ENCODE results near the gene RGS8.
"Not testable (repeated sequence)": the region's sequence is repeated elsewhere in the genome, so short reads cannot be mapped to it uniquely, and the experiment has no call there.

RGS8 gene

DNA sequence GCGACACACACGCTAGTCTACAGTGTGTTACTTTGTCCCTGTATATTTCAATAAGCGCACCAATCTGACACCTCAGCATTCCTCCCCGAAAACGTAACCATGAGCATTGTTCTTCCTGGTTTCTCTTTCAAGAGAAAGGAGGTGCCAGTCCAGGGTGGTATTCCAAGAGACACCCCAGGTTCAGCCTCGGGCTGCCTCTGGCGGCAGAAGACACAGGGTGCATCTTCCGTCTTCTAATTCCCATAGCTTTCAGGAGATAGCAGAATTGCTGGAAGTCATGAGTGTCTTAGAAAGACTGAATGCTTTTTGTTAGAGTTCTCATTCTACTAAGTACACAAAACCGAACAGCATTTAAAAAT lies 15.9 kb upstream of the RGS8 start:
- no peak for DNase-seq

DNA sequence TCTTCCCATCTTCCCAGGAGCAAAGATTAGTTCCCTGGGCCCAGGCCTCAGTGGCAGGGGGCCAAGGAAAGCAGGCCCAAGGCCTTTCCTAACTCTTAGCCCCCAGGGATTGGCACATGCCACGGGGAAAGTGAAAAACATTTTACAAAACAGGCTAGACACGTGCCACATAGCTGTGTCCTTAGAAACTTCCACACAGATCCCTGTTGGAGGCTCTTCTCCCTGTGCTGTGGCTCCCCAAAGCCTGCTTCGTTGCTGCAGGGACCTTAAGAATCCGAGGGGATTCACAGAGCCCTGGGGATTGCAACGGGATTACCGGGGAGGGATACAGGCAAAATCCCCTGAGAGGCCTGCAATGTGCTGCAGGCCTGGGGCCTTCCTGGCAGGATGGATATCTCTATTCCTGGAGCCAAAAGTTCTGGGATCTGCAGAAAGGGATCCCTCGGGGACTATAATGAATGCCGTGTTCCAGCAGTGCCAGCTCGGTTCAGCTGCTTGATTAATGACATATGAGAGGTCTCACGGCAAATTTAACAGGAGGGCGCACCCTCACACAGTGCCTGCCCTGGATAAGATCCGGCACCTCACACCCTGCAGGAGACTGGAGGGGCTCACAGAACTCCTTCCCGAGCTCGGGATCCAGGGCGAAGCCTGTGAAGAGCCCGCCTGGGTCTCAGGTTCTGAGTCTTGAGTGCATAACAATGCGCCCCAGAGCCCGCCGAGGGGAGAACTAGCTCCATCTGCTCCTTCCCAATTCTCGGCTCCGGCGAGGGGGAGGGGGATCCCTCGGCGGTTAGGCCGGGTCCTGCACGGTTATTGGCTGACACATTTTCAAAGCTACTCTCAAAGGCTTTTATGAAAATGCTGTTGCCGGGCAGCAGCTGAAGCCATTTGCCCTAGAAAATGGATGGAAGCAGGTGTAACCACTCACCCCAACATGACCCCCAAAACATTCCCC lies 15.3 kb upstream of the RGS8 start:
- peak; percentile 73 for DNase-seq

DNA sequence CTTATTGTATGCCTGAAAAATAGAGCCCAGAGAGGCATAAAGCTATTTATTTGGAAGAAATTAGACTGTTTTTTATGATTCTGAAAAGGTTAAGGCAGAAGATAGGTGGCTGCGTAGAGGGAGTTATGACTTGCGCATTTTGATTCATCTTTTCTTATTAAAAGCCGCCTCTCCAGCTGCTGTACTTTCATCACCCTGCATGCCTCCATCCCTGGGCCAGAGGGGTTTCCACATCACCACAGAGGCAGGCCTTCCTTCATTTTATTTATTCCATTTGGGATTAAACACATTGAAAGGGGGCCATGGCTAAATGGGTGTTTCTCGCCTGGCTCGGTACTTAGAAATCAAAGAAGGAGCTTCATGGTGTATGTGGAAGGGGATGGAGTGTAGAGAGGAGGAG lies 14.6 kb upstream of the RGS8 start:
- no peak for DNase-seq

DNA sequence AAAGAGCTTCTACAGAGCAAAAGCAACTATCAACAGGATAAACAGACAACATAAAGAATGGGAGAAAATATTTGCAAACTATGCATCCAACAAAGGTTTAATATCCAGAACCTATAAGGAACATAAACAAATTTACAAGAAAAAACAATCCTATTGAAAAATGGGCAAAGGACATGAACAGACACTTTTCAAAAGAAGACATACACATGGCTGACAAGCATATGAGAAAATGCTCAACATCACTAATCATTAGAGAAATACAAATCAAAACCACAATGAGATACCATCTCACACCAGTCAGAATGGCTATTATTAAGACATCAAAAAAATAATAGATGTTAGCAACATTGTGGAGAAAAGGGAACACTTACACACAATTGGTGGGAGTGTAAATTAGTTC lies 8.8 kb upstream of the RGS8 start:
- not testable (repeated sequence) for DNase-seq

DNA sequence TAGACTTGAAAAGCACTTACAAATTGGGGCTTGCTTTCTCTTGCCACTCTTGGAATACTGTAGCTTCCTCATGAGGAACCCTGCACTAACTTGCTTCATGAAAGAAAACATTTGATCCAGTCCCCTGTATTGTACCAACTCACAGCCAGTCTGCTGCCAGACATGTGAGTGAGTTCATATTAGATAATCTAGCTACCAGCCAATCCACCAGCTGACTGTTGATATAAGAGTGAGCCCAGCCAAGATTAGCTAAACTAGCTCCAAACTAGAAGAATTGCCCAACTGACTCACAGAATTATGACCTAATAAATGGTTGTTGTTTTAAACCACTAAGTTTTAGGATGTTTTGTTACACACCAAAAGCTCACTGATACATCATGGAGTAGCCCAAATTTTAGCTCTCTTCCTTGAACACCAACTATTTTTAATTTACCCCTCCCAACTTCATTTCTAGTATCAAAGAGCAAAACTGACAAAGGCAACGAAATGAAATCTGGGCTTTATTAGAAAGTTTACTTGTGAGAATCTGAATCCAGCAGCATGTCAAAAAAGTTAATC lies 6.6 kb upstream of the RGS8 start:
- no peak for DNase-seq

DNA sequence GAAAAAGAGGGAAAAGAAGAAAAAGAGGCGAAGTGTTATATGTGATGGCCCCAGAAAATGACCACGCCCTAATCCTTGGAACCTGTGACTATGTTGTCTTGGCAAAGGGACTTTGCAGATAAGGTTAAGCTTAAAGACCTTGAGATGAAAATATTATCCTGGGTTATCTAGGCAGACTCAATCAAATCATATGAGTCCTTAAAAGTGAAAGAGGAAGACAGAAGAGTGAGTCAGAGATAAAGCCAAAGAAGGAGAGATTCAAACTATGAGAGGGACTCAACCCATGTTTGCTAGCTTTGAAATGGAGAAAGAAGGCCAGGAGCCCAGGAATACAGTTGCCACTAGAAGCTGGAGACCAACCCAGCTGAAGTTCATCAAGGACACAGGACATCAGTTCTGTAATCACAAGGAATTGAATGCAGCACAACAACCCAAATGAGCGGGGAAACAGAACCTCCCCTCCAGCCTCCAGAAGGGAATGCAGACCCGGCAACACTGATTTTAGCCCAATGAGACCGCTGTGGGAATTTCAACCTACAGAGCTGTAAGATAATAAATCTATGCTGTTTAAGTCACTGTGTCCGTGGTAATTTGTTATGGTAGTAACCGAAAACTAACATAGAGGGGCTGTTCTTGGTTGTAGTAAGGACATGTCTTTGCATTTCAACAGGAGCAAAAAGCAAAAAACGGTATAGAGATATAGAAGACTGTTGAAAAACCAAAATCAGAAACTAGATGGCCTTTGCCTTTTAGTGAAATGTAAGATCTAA lies 4.2 kb upstream of the RGS8 start:
- no peak for DNase-seq

DNA sequence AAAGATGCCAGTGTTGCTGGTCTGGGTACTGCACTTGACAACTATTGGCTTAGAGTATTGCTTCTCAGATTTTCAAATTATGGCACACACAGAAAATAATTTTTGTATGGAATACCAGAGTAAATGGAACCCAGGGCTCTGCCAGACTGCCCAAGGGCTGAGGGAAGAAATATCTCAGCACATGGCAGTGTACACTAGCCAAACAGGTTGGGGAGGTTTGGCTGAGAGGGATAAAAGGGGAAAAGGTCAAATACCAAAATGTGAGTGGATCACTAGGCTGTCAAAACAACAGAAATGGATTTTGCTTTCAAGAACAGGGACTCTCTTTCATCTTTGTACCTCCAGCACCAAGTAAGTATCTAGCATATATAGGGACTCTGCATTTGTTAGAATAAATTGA lies 3.0 kb upstream of the RGS8 start:
- no peak for DNase-seq

DNA sequence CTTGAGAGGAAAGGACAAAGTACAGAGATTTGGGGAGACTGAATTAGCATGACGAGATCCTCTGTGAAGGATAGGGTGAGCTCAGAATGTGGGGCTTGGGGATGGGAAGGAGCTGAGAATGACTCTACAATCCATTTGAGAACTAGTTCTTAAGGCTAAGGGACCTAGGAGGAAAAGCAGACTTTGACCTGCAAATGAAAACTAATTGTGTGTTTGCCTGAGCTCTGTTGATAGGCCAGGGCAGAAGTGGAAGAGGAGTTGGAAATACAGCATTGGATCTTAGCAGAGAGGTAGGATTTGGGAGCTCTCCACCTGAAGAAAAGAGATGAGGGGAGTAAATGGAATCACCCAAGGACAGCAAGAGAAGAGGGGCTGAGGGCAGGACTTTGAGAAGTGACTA lies 2.1 kb upstream of the RGS8 start:
- no peak for DNase-seq

DNA sequence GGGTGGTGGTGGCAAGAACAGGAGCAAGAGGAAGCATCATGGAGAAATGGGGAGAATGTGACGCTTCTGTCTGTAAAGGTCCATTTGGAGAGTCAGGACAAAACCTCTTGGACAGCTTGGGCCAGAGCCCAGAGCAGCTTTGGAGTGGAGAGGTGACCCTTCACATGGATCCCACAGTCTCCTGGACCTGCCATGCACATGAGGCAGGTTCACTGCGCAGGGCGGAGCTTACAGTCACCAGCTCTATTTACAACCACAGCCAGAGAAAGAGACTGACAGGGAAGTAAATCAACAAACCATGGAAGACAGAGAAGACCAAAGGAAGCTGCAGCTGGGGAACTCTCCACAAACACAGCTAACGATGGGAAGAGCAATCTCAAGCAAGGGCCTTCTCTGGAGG lies 828 bp upstream of the RGS8 start:
- no peak for DNase-seq

DNA sequence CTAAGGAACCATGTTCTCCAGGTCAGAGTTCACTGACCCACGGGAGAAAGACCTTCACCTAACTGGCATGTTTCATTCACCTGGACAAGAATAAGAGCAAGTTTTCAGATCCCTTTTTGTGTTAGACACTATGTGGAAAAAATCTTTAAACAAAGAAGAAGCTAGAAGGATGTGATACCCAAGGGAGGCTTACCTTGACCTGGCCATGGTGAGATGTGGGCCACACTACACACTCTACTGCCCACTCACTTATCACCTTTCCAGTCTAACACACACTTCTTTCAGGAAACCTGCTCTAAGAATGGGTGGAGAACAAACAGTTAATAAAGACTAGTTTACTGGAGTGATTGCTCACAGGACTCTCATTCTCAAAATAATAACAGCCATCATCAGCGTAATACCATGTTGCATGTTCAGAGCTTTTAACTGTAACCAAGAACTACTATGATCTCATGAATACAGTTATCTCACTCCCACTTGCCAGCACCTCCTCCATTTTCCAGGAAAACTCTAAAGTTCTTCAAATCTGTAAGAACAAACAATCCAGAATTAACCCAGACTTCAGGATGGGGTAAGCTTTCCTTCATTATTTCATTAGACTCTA lies 1.4 kb downstream of the RGS8 start:
- DNase-seq, result no peak

DNA sequence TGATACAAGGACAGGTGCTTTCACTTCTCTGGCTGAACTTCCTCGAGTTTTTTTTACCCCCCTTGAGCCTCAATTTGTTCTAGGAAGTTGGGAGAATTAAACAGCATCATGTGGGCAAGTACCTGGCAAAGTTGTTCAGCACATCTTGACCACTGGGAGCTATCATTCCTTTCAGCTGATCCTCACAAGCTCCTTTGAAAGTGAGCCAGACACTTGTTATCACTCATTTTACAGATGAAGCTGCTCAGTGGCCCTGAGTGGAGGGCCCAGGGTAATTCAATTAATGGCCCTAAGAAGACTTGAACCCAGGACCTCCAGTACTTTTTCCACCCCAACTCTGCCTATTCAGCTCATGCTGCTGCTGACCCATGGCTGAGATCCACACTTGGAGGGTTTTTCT lies 2.0 kb downstream of the RGS8 start:
- DNase-seq, result no peak

DNA sequence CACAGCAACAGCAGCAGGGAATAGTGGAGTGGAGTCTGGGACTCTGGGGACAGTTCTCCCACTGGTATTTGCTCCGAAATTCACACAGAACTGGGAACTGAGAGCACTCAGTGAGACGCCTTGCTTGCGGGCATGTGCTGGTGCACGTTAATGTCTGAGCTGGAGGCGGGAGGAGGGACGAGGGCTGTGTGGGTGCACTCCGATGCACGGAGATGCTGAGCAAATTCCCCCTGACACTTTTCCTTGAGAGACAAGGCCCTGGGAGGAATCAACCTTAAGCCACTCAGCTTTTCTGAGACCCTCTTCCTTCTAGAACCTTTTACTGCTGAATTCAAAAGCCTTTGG lies 2.8 kb downstream of the RGS8 start:
- no peak for DNase-seq

DNA sequence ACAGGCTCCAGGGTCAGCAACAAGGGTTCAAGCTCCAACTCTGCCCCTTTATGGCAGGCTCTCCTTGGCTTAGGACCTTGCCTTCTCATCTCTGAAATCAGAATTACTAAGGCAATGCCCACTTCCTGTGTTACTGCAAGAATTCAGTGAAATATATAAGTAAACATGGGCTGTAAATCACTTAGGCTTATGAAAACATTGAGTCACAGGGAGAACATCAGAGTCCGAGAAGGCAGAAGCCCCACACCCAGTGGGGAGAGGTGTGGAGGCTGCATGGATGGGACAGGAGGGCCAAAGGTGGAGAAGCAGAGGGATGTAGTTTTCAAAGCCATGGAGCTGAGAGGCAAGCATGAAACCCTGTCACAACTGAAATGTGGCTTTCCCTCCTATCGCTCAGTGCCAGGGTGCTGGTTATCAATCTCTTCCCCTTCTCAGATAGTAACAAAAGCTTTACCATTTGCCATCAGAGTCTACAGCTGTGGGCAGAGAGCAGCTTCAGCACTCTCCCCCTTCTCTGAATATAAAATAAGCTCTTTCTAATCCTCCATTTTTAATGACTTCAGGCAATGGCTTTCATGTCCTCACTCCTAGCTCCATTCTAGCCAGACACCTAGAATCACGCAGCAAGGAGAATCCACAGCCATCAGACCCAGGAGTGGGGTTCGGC lies 3.4 kb downstream of the RGS8 start:
- no peak for DNase-seq

DNA sequence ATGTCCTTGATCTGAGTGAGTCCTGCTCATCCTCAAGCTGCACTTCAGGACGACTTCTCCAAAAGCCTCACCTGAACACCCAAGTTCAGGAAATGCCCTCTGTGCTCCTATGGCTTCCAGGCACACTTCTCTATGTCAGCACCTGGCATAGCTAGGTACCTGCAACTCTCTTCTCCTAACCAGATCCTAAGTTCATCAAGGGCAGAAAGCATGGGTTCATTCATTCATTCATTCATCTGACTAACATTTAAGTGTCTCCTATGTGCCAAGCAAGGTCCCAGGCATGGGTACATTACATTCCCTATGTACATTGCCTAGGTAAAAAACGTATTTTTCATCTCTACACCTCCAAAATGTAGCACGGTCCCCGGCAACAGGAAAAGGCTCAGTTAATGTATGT lies 4.0 kb downstream of the RGS8 start:
- DNase-seq, result no peak

DNA sequence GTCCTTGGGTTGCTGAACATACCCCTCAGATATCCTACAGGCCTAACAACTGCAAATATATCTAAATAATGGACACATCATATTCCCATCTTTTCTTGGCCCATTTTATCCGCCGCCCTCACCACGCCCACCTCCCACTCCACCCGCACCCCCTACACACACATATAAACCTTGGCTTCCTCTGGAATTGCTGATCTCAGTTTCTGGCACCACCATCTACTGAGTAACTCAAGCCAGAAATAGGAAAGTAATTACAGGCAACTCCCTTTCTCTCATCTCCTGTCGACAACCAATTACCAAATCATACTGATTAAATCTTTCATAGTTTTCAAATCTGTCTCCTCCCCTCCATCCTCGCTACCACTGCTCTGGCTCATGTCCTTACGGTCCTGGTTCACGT lies 4.7 kb downstream of the RGS8 start:
- peak; percentile 48 for DNase-seq

DNA sequence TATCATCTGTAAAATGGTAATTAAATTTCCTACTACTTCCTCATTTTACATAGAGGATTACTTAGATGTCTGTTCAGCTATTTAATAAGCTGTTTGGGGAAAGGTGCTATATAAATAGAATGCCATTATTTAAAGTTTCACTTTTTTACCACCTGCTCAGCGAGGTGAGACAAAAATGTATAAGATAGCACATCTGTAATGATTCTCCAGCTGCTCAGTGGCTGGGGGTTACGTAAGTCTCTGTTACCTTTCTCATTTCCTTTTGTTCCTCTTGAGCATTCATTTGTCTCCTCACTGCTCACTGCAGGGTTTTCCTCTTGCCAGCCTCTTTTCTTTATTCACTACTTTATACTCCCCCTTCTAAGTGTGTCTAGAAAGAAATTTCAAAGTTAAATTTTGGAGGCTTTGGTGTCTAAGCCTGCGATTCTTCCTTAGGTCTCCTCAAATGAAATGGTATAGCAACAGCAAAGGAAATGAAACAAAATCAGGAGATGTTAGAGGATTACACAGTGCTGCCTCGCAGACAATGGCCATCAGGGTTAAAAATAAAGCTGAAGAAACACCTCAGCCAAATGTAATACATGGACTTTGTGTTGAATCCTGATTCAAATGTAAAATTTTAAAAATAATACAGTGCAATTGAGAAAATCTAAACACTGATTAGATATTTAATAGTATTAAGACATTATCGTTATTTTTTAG lies 6.8 kb downstream of the RGS8 start:
- no peak for DNase-seq

DNA sequence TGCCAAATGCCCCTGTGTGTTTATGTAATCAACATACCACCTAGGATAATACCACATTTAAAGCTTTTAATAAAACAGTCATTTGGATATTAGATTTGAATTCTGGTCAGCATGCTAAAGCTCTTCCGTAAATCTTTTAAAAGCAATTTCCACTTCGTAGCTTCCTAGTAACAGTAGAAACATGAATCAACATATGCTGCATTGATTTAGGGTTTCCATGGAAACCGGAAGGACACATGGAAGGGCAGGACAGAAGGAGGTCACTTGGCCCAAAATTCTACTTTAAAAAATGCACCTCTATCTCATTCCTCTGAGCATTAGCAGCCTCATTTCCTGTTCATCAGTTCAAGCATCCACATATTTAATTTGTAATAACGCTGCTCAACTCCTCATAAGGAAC lies 8.1 kb downstream of the RGS8 start:
- DNase-seq, result no peak

DNA sequence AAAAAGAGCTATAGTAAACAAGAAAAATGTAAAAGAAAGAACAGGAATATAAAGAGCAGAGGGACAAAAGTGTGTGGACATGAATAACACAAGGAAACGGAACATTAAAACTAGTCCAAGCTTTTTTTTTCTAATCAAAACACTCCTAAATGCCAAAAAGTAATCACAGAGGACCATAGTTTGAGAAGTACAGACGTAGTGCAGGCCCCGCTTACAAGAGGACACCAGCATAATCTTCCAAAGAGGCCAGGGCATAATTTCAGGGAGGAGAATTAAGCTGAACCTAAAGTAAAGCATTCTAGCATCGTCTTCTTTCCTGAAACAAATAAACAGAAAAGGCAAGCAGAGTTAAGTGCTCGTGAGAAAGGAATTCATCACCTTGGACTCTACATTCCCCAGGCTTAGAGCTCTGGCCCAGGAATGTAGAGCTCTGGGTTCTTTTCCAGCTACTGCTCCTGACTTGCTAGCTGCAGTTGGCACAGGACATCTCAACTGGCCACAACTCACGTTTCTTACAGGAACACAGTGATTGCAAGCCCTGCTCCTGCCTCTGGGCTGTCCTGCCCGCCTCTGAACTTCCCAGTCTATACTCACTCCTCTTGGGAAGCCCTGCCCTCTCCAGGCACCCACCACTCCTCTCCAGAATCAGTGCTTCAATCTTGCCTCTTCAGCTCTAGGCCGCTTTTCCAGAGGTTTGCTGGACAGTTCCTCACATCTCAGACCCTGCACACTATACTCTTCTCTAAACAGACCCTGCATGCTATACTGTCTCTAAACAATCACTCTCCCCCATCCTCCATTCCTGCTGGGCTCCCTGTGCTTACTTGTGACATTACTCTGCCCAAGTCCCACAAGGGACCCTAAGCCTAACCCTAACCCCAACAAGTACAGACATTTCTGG lies 9.8 kb downstream of the RGS8 start:
- peak; percentile 70 for DNase-seq

DNA sequence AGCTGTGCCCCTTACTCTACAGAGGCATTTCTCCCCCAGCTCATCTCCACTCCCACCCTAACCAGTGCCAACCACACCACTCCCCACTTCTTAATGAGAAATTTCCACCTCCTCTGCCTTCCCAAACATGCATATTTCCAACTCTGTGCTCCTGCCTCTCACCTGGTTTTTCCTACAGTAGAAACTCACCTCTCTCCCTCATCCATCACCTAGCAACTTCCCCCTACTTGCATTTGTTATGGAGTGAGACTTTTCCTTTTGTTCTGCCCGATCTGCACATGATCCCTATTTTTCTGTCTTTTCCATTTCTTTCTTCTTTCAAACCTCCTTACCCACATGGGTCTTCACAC lies 11.9 kb downstream of the RGS8 start:
- no peak for DNase-seq

DNA sequence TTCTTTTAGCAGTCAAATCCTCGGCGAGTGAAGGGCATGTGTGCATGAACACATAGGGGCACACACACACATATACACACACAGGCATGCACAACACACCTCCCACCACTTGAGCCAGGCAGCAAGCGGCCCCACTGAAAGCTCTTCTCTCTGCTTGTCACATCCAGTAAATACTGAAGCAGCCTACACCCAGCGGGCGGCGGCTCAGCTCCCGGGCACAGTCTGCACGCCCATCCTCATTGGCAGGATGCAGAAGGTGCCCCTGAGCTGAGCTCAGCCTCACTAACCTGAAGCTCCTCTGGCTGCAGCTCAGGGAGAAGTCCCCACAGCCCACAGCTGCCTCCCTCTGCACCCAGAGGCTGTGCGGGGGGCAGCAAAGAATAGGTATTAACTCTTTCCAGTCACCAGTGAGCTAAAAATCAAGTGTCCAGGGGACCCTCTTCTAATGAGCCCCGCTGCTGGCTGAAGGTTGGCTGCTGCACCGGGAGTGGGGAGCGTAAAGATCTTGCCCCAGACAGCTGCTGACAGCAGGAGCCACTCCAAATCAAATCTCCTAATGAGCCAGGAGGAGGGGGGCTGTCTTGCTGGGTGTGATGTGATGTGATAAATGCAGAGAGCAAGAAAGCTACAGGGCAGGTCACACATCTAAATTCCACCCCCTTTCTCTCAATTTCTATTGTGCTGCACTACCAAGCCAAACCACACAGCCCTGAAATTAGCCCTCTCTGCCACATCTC lies 12.5 kb downstream of the RGS8 start:
- DNase-seq, result no peak

All from left hindlimb (tissue), 1 donor.